K562 (cell line): ENCODE measurements around the gene MAB21L1. TPM values are rescaled to one million over a fixed set of nuclear protein-coding genes. Genes with fewer than 3 reads are reported as not detected.

Source experiments
- ATAC-seq: fragments of 200-7000 bp; cut with Tn5 transposase; 3 replicates; pipeline ENCODE4 v1.9.1; 2020; ENCODE audit warnings: moderate library complexity
- BruUV-seq: library from RNA; stranded (reverse); fragments of 400-500 nt; replicated peaks from 2 replicates; lab custom pipeline; 2021; lab: Mats Ljungman, UMichigan
- CTCF ChIA-PET: fragments of 300-600 bp; formaldehyde crosslinking; extraction: SDS; loops from one replicate; lab custom pipeline; 2021; ENCODE audit warnings: low intra/inter-chr PET ratio; lab: Yijun Ruan, JAX
- POLR2A ChIA-PET: fragments of 300-600, 350-650 bp; sonication (Branson Sonifier 250); formaldehyde crosslinking; extraction: SDS; loops from one replicate; lab custom pipeline; 2021; ENCODE audit warnings: antibody characterized with exemption, inconsistent platforms; lab: Yijun Ruan, JAX
- DNase-seq, 4 experiments: peaks; one replicate each; pipeline versions ENCODE4 v3.0.0 to v3.0.0-alpha.2; 2011 to 2018; ENCODE audit warnings: low spot score in 3 of 4, mixed read lengths in 3 of 4; ENCODE audit errors: extremely low read depth in 1 of 4
- FAIRE-seq: peaks from 2 replicates; lab custom pipeline; 2011; peaks lifted over from hg19 to GRCh38; lab: Jason Lieb, UNC
- H2AFZ ChIP-seq: 2 replicates; pipeline ENCODE4 v1.6.0; 2011; ENCODE audit warnings: low read depth, low read length, control low read depth, inconsistent platforms
- H3K27ac ChIP-seq: fragments of 200-600 bp; 3 replicates; pipeline ENCODE4 v1.8.0; 2011; ENCODE audit warnings: low read depth, mild to moderate bottlenecking, control low read depth, inconsistent platforms, low read length, moderate library complexity, mixed read lengths; ENCODE audit errors: extremely low read depth
- H3K27me3 ChIP-seq, 2 experiments: fragments of 300-600 bp in 1 of 2; 2 replicates in 1 of 2; 3 replicates in 1 of 2; pipeline versions ENCODE4 v1.6.0 to v1.8.0; 2011; ENCODE audit warnings: inconsistent platforms in 2 of 2, low read length in 2 of 2, mild to moderate bottlenecking in 1 of 2, mixed read lengths in 1 of 2, moderate library complexity in 1 of 2; ENCODE audit not compliant: control insufficient read depth in 2 of 2, insufficient read depth in 2 of 2
- H3K36me3 ChIP-seq: fragments of 300-600 bp; 3 replicates; pipeline ENCODE4 v1.8.0; 2011; ENCODE audit warnings: mild to moderate bottlenecking, low read length, inconsistent platforms; ENCODE audit not compliant: control insufficient read depth, insufficient read depth
- H3K4me1 ChIP-seq, 2 experiments: fragments of 200-600 bp in 1 of 2; replicated peaks in 1 of 2; 2 replicates in 1 of 2; 3 replicates in 1 of 2; pipeline versions ENCODE4 v1.5.1 to v1.8.0; 2011; ENCODE audit warnings: inconsistent platforms in 2 of 2, low read length in 2 of 2, mild to moderate bottlenecking in 1 of 2, mixed read lengths in 1 of 2, moderate library complexity in 1 of 2; ENCODE audit not compliant: control insufficient read depth in 2 of 2, insufficient read depth in 2 of 2
- H3K4me2 ChIP-seq: 2 replicates; pipeline ENCODE4 v1.6.1; 2011; ENCODE audit warnings: low read length, control low read depth, inconsistent platforms, mixed read lengths; ENCODE audit not compliant: insufficient read depth
- H3K4me3 ChIP-seq: fragments of 200-600 bp; sonication (generic), shearing (Covaris generic); 2 replicates; pipeline ENCODE4 v1.5.1; 2016; ENCODE audit warnings: control low read depth, inconsistent platforms
- H3K79me2 ChIP-seq: fragments of 200-600 bp; 3 replicates; pipeline ENCODE4 v1.8.0; 2011; ENCODE audit warnings: low read length, inconsistent platforms; ENCODE audit not compliant: control insufficient read depth, insufficient read depth
- H3K9ac ChIP-seq, 2 experiments: 2 replicates each; pipeline versions ENCODE4 v1.6.0 to v1.6.1; 2011; ENCODE audit warnings: low read depth in 2 of 2, low read length in 2 of 2, control low read depth in 1 of 2, inconsistent platforms in 1 of 2, mild to moderate bottlenecking in 1 of 2, mixed read lengths in 1 of 2; ENCODE audit not compliant: insufficient read depth in 1 of 2
- H3K9me1 ChIP-seq: one replicate; pipeline ENCODE4 v1.6.0; 2011; ENCODE audit warnings: inconsistent platforms, mild to moderate bottlenecking, low read length, moderate library complexity; ENCODE audit not compliant: control insufficient read depth, insufficient read depth
- H3K9me3 ChIP-seq: replicated peaks from 2 replicates; pipeline ENCODE4 v1.5.1; 2011; ENCODE audit warnings: low read depth, low read length, inconsistent platforms; ENCODE audit not compliant: control insufficient read depth, insufficient read depth
- H4K20me1 ChIP-seq: replicated peaks from 2 replicates; pipeline ENCODE4 v1.6.1; 2011; ENCODE audit warnings: low read length, inconsistent platforms, mixed read lengths; ENCODE audit not compliant: control insufficient read depth, insufficient read depth
- CBFA2T3 ChIP-seq: fragments of 450-650 bp; IDR thresholded peaks from 2 replicates; pipeline ENCODE4 v1.6.1; 2017
- EGR1 ChIP-seq: fragments of 450-650 bp; conservative IDR thresholded peaks from 2 replicates; pipeline ENCODE4 v1.6.1; 2017; ENCODE audit warnings: mild to moderate bottlenecking
- EWSR1 ChIP-seq: fragments of 450-650 bp; IDR thresholded peaks from 2 replicates; pipeline ENCODE4 v1.6.1; 2018; ENCODE audit warnings: borderline replicate concordance, mild to moderate bottlenecking, low read depth, moderate library complexity; ENCODE audit not compliant: partially characterized antibody
- EZH2 ChIP-seq: IDR thresholded peaks from 2 replicates; pipeline ENCODE4 v1.6.1; 2012; ENCODE audit warnings: low read depth, mild to moderate bottlenecking, inconsistent platforms, low read length, borderline replicate concordance
- KLF16 ChIP-seq: IDR thresholded peaks from 2 replicates; pipeline ENCODE4 v1.6.1; 2016; ENCODE audit warnings: antibody characterized with exemption
- MTA2 ChIP-seq: fragments of 450-650 bp; IDR thresholded peaks from 2 replicates; pipeline ENCODE4 v1.6.1; 2016; ENCODE audit warnings: low read depth
- PCBP1 ChIP-seq: fragments of 200-400 bp; formaldehyde crosslinking; IDR thresholded peaks from 2 replicates; pipeline ENCODE4 v1.6.1; 2018; ENCODE audit warnings: mild to moderate bottlenecking, low read depth, low read length; ENCODE audit not compliant: poor library complexity, severe bottlenecking
- POLR2A ChIP-seq: fragments of 450-650 bp; conservative IDR thresholded peaks from 2 replicates; pipeline ENCODE4 v1.6.1; 2016
- TRIM28 ChIP-seq: fragments of 450-650 bp; IDR thresholded peaks from 2 replicates; pipeline ENCODE4 v1.6.1; 2017
- ZBTB9 ChIP-seq: fragments of 450-650 bp; formaldehyde crosslinking; IDR thresholded peaks from 2 replicates; pipeline ENCODE4 v1.4.0; 2020; ENCODE audit warnings: mild to moderate bottlenecking, moderate library complexity
- ZNF140 ChIP-seq: fragments of 250-450 bp; sonication (Bioruptor Pico); IDR thresholded peaks from 2 replicates; pipeline ENCODE4 v1.8.0; 2021; ENCODE audit warnings: moderate library complexity, mild to moderate bottlenecking, inconsistent platforms
- ZNF277 ChIP-seq: fragments of 250-450 bp; sonication (Bioruptor Pico); IDR thresholded peaks from 2 replicates; pipeline ENCODE4 v1.8.0; 2022; ENCODE audit warnings: inconsistent platforms, mild to moderate bottlenecking, moderate library complexity, borderline replicate concordance
- in situ Hi-C: fragments of 300-500 bp; cut with MboI; formaldehyde crosslinking; loops from 4 replicates; pipeline ENCODE4 v1.15.0; 2018; ENCODE audit warnings: inconsistent platforms, mixed read lengths
- intact Hi-C: fragments of 100-400 bp; cut with micrococcal nuclease; formaldehyde crosslinking; loops from 2 replicates; pipeline ENCODE4 v1.14.2; 2022
- polyA plus RNA-seq, 8 experiments: library from polyadenylated mRNA; depleted of rRNA in 4 of 8; stranded (reverse) in 5 of 8; unstranded in 3 of 8; fragments of >200 nt; fragmentation: Nextera tagmentation in 2 of 8; fragmentation: Illumina TruSeq in 1 of 8; extraction: Ambion mirVana in 2 of 8; extraction: Trizol in 1 of 8; gene quantifications; 2 replicates each; pipeline versions ENCODE4 v1.2.1 to v1.2.3, GENCODE V29; 2011 to 2014; ENCODE audit warnings: inconsistent platforms in 1 of 8, missing spikeins in 1 of 8
- total RNA-seq, 7 experiments: library from RNA; depleted of rRNA in 6 of 7; stranded (reverse); fragments of >200 nt in 6 of 7; fragmentation: Illumina TruSeq in 2 of 7; extraction: Trizol in 2 of 7; gene quantifications; 2 replicates each; pipeline versions ENCODE4 v1.2.1 to v1.2.3, GENCODE V29; 2011 to 2021; ENCODE audit warnings: low replicate concordance in 1 of 7

Gene MAB21L1
- total and polyA plus RNA-seq, 9 of the 15 experiments (the other 6 are each of a cell fraction or from before 2014, with no cell fraction given) = not detected

- Histone ChIP-seq H2AFZ (no peak overlapping the region), H3K79me2 (no peaks in the 10 kb centered on the region), H3K36me3 (no peaks in the 10 kb centered on the region), H3K9me3 (no peaks in the 10 kb centered on the region), H3K9ac (no peak overlapping the region), H3K4me2 (no peak overlapping the region), H3K9me1 (no peaks in the 10 kb centered on the region), H3K27me3 (peaks cover 0 to 8% of the 10 kb centered on the region in 2 experiments; a peak in 2 of 5 replicates), H3K4me3 (no peak overlapping the region), H4K20me1 (no peaks in the 10 kb centered on the region), H3K27ac (no peak overlapping the region), H3K4me1 (no peaks in the 10 kb centered on the region)
- POLR2A ChIA-PET = no interaction called here
- TF ChIP-seq EZH2 (no peak), ZNF140 (CRISPR knock-in tag) (no peak), ZNF277 (CRISPR knock-in tag) (no peak), TRIM28 (no peak), MTA2 (no peak), ZBTB9 (CRISPR knock-in tag) (no peak), POLR2A (no peak), KLF16 (no peak), PCBP1 (no peak), EWSR1 (no peak), EGR1 (no peak), CBFA2T3 (no peak)
- intact Hi-C loops (no loop called here), in situ Hi-C loops (no loop called here)
- FAIRE-seq (no peak), DNase-seq (no peak), ATAC-seq (no peak)
- no TSS peak for BruUV-seq
- CTCF ChIA-PET = no interaction called here
Observed at GRCh38 chr13:35473206-35473775, 3.2 kb downstream of the MAB21L1 start.
